Endothelial cell of umbilical vein (primary cell): ENCODE data around the gene DEPDC1B. TPM values are rescaled to one million over a fixed set of nuclear protein-coding genes. Genes with fewer than 3 reads are reported as not detected.

ENCODE experiments used
- BruUV-seq: library from RNA; stranded (reverse); fragments of 400-500 nt; replicated peaks from 2 replicates; lab custom pipeline; 2021; lab: Mats Ljungman, UMichigan
- CTCF ChIA-PET: fragments of 300-600, 350-600 bp; sonication (Branson Sonifier 250); formaldehyde crosslinking; loops from one replicate; lab custom pipeline; 2021; ENCODE audit warnings: antibody characterized with exemption, inconsistent platforms; lab: Charles Lee
- POLR2A ChIA-PET: fragments of 300-600, 350-600 bp; sonication (Branson Sonifier 250); formaldehyde crosslinking; loops from one replicate; lab custom pipeline; 2021; ENCODE audit warnings: antibody characterized with exemption, inconsistent platforms; lab: Charles Lee
- DNase-seq: peaks from one replicate; pipeline ENCODE4 v3.0.0-alpha.2; 2011; ENCODE audit warnings: low read depth, low spot score
- FAIRE-seq: peaks from 2 replicates; lab custom pipeline; 2011; peaks lifted over from hg19 to GRCh38; lab: Jason Lieb, UNC
- H2AFZ ChIP-seq: 2 replicates; pipeline ENCODE4 v1.6.0; 2012; ENCODE audit warnings: low read depth, low read length, control low read depth, inconsistent platforms
- H3K27ac ChIP-seq: 2 replicates; pipeline ENCODE4 v1.5.1; 2011; ENCODE audit warnings: low read depth, mild to moderate bottlenecking, control low read depth, low read length, moderate library complexity; ENCODE audit not compliant: insufficient read depth
- H3K27me3 ChIP-seq, 2 experiments: 2 replicates each; pipeline versions ENCODE4 v1.6.0 to v1.6.1; 2011; ENCODE audit warnings: low read length in 2 of 2, mixed read lengths in 1 of 2; ENCODE audit not compliant: control insufficient read depth in 2 of 2, insufficient read depth in 2 of 2
- H3K36me3 ChIP-seq, 2 experiments: 2 replicates in 1 of 2; 3 replicates in 1 of 2; pipeline ENCODE4 v1.5.1; 2011; ENCODE audit warnings: low read length in 2 of 2, mild to moderate bottlenecking in 1 of 2, moderate library complexity in 1 of 2; ENCODE audit not compliant: control insufficient read depth in 2 of 2, insufficient read depth in 2 of 2; ENCODE audit errors: extremely low read depth in 1 of 2
- H3K4me1 ChIP-seq: 3 replicates; pipeline ENCODE4 v1.5.1; 2011; ENCODE audit warnings: mild to moderate bottlenecking, low read length; ENCODE audit not compliant: control insufficient read depth, insufficient read depth; ENCODE audit errors: extremely low read depth
- H3K4me2 ChIP-seq: 2 replicates; pipeline ENCODE4 v1.6.1; 2011; ENCODE audit warnings: low read length, control low read depth, mixed read lengths; ENCODE audit not compliant: insufficient read depth
- H3K4me3 ChIP-seq, 3 experiments: fragments of 200-600 bp in 1 of 3; sonication (generic), shearing (Covaris generic) in 1 of 3; replicated peaks in 1 of 3; 2 replicates each; pipeline ENCODE4 v1.5.1; 2011 to 2016; ENCODE audit warnings: control low read depth in 3 of 3, low read length in 3 of 3, mild to moderate bottlenecking in 2 of 3, inconsistent platforms in 1 of 3, low read depth in 1 of 3, moderate library complexity in 1 of 3; ENCODE audit not compliant: insufficient read depth in 1 of 3
- H3K79me2 ChIP-seq: 2 replicates; pipeline ENCODE4 v1.6.0; 2012; ENCODE audit warnings: low read length, inconsistent platforms; ENCODE audit not compliant: control insufficient read depth, insufficient read depth
- H3K9ac ChIP-seq: replicated peaks from 2 replicates; pipeline ENCODE3; 2011; ENCODE audit warnings: low read length, control low read depth; ENCODE audit not compliant: insufficient read depth; ENCODE audit errors: extremely low read depth
- H3K9me1 ChIP-seq: replicated peaks from 3 replicates; pipeline ENCODE4 v1.6.0; 2011; ENCODE audit warnings: mild to moderate bottlenecking, low read length; ENCODE audit not compliant: control insufficient read depth, insufficient read depth; ENCODE audit errors: extremely low read depth
- H3K9me3 ChIP-seq: replicated peaks from 2 replicates; pipeline ENCODE4 v1.5.1; 2012; ENCODE audit warnings: low read length, inconsistent platforms; ENCODE audit not compliant: control insufficient read depth, insufficient read depth
- H4K20me1 ChIP-seq: replicated peaks from 2 replicates; pipeline ENCODE3; 2011; ENCODE audit warnings: mild to moderate bottlenecking, low read length; ENCODE audit not compliant: control insufficient read depth, insufficient read depth; ENCODE audit errors: extremely low read depth
- EZH2 ChIP-seq: IDR thresholded peaks from 2 replicates; pipeline ENCODE4 v1.6.1; 2012; ENCODE audit warnings: borderline replicate concordance, low read depth, mild to moderate bottlenecking, moderate library complexity, low read length, inconsistent platforms; ENCODE audit not compliant: severe bottlenecking
- FOS ChIP-seq: IDR thresholded peaks from 2 replicates; pipeline ENCODE4 v1.6.1; 2011; ENCODE audit warnings: mild to moderate bottlenecking, low read length, moderate library complexity, borderline replicate concordance; ENCODE audit not compliant: insufficient read depth
- GATA2 ChIP-seq: IDR thresholded peaks from 2 replicates; pipeline ENCODE4 v1.7.0; 2011; ENCODE audit warnings: low read depth, mild to moderate bottlenecking, moderate library complexity, mixed read lengths, low read length; ENCODE audit not compliant: insufficient read length, insufficient read depth
- JUN ChIP-seq: IDR thresholded peaks from 2 replicates; pipeline ENCODE4 v1.6.1; 2011; ENCODE audit warnings: borderline replicate concordance, low read depth; ENCODE audit not compliant: insufficient read length, insufficient read depth
- MYC ChIP-seq: IDR thresholded peaks from one replicate; pipeline ENCODE4 v1.6.1; 2011; ENCODE audit warnings: mild to moderate bottlenecking, low read depth, low read length
- POLR2A ChIP-seq: IDR thresholded peaks from 2 replicates; pipeline ENCODE4 v1.6.1; 2012; ENCODE audit warnings: low read depth, mild to moderate bottlenecking, control low read depth, low read length
- POLR2AphosphoS5 ChIP-seq: IDR thresholded peaks from 2 replicates; pipeline ENCODE4 v1.6.1; 2012; ENCODE audit warnings: low read depth, mild to moderate bottlenecking, control low read depth, low read length, moderate library complexity; ENCODE audit not compliant: insufficient read depth
- dilution Hi-C: fragments of 300-500 bp; cut with MboI; formaldehyde crosslinking; loops from one replicate; pipeline ENCODE4 v1.15.0; 2019; ENCODE audit warnings: low sequenced_read_pairs; ENCODE audit not compliant: extremely low pct_ligation_motif_present
- intact Hi-C: fragments of 100-400 bp; cut with micrococcal nuclease; formaldehyde crosslinking; loops from one replicate; pipeline ENCODE4 v1.10.0; 2022
- polyA plus RNA-seq, 4 experiments: library from polyadenylated mRNA; depleted of rRNA in 3 of 4; stranded (reverse) in 3 of 4; unstranded in 1 of 4; fragments of >200 nt; gene quantifications; 2 replicates each; pipeline versions ENCODE4 v1.2.1 to v1.2.3, GENCODE V29; 2011 to 2012; ENCODE audit warnings: missing spikeins in 1 of 4
- total RNA-seq: library from RNA; stranded (reverse); gene quantifications from 2 replicates; pipeline ENCODE4 v1.2.3, GENCODE V29; 2021
- TF ChIP-seq, protein P1 (sequence below): IDR thresholded peaks from 2 replicates; pipeline ENCODE4 v1.6.1; 2011; ENCODE audit not compliant: insufficient read depth, insufficient read length
- TF ChIP-seq, protein P2 (sequence below), 2 donors: IDR thresholded peaks; 1 replicate in 1 of 2; 2 replicates in 1 of 2; pipeline ENCODE4 v1.5.1; 2011; ENCODE audit warnings: low read length in 2 of 2, mild to moderate bottlenecking in 2 of 2, moderate library complexity in 2 of 2, control low read depth in 1 of 2, inconsistent platforms in 1 of 2, low read depth in 1 of 2; ENCODE audit not compliant: insufficient read depth in 1 of 2; ENCODE audit errors: extremely low read depth in 1 of 2

The DEPDC1B gene
- total and polyA plus RNA-seq, 2 donors (not counting 3 experiments of a cell fraction or from before 2014, with no cell fraction given), result 6.7 to 18.7 TPM

DNA sequence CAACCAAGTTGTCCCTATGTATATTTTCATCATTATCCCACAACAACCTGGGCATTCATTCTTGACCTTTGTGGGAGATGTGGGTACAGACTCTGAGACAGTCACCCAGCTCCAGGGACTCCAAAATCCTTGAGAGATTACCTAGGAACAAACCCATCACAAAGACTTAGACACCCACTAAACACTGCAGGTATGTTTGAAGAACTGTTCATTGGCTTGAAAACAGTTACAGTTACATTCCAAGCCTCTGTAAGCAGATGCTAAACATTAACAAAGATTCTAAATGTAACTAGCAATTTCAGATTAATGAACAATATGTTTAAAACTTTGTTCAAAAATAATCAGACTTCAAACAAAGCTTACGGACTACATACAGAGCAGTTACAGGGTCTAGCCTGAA lies 24.7 kb downstream of the DEPDC1B start:
- Histone ChIP-seq H3K9me3 (no peaks in the 10 kb centered on the region), H3K9ac (no peak overlapping the region), H3K4me1 (no peaks in the 10 kb centered on the region), H3K36me3 (no peaks in the 10 kb centered on the region), H3K9me1 (no peaks in the 10 kb centered on the region), H3K4me2 (no peak overlapping the region), H3K27me3 (no peaks in the 10 kb centered on the region), H4K20me1 (no peaks in the 10 kb centered on the region), H3K27ac (no peak overlapping the region), H3K79me2 (peaks cover 59% of the 10 kb centered on the region), H3K4me3 (no peak overlapping the region), H2AFZ (no peak overlapping the region)
- no peak for FAIRE-seq
- no peak for DNase-seq
- TF ChIP-seq MYC (no peak), POLR2AphosphoS5 (no peak), EZH2 (no peak), GATA2 (no peak), POLR2A (no peak), FOS (no peak), JUN (no peak)
- TF ChIP-seq, protein P1, sequence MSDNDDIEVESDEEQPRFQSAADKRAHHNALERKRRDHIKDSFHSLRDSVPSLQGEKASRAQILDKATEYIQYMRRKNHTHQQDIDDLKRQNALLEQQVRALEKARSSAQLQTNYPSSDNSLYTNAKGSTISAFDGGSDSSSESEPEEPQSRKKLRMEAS, result no peak
- TF ChIP-seq, protein P2, sequence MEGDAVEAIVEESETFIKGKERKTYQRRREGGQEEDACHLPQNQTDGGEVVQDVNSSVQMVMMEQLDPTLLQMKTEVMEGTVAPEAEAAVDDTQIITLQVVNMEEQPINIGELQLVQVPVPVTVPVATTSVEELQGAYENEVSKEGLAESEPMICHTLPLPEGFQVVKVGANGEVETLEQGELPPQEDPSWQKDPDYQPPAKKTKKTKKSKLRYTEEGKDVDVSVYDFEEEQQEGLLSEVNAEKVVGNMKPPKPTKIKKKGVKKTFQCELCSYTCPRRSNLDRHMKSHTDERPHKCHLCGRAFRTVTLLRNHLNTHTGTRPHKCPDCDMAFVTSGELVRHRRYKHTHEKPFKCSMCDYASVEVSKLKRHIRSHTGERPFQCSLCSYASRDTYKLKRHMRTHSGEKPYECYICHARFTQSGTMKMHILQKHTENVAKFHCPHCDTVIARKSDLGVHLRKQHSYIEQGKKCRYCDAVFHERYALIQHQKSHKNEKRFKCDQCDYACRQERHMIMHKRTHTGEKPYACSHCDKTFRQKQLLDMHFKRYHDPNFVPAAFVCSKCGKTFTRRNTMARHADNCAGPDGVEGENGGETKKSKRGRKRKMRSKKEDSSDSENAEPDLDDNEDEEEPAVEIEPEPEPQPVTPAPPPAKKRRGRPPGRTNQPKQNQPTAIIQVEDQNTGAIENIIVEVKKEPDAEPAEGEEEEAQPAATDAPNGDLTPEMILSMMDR (IDR thresholded peaks at IDR 0.05; ENCODE audit: extremely low read depth in 1 of 2, insufficient read depth in 1 of 2, low read depth in 1 of 2, low read length in 2 of 2), result no peak
- ChIA-PET POLR2A (no interaction called here), CTCF (interaction anchor here (1.6 to 2.8 kb wide), 4 partner anchors 13 to 1468 kb away, joined by 4 to 18 read pairs (median 6); partner anchors contain the start of gene DEPDC1B)
- no TSS peak for BruUV-seq
- intact Hi-C loops (loop anchor here (5.0 kb wide), 2 partner anchors 207 to 272 kb away; partner anchors contain the start of genes ERCC8 and NDUFAF2), dilution Hi-C loops (no loop called here)
